ENCODE data around the gene RABL2B.
A peak's percentile ranks its signal among the peaks of the same experiment; 100 is the strongest.
"Not testable (repeated sequence)": the region's sequence is repeated elsewhere in the genome, so short reads cannot be mapped to it uniquely, and the experiment has no call there.

Gene RABL2B

GRCh38 chr22:50783033-50783879, at the start of gene RABL2B:
RABL2B (minus strand) TSS chr22:50783636; CDS start chr22:50782294, 1,342 bp downstream.
- H3K4me3 ChIP-seq (ENCODE audit: low read depth, low read length) = peak within 1 kb of the TSS; percentile 62

GRCh38 chr22:50786936-50787335, 3.5 kb upstream of the RABL2B start:
- not testable (repeated sequence) for H3K4me3 ChIP-seq (ENCODE audit: low read depth, low read length)

DNA sequence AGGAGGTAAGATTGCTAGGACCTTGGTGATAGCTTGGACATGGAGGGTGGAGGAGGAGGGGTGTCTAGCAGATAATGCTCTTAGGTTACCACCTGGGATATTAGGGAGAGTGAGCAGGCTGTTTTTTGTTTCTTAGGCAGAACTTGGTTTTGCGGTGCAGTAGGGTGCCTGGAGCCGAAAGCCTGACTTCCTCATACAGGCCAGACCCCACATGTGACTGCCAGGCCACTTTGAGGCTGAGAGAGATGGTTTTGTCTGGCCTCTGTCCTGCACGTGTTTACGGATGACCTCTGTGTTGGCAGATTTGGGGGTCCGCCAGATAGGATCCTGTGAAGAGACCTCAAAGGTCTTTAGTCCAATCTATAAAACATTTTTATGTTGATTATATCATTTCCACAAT, 1.9 kb upstream of the RABL2B start:
- H3K4me3 ChIP-seq (ENCODE audit: low read depth, low read length) = not testable (repeated sequence)

- peak overlapping the region; percentile 45 for H3K4me3 ChIP-seq (ENCODE audit: low read depth, low read length)
Observed at GRCh38 chr22:50783880-50784276, 442 bp upstream of the RABL2B start.

DNA sequence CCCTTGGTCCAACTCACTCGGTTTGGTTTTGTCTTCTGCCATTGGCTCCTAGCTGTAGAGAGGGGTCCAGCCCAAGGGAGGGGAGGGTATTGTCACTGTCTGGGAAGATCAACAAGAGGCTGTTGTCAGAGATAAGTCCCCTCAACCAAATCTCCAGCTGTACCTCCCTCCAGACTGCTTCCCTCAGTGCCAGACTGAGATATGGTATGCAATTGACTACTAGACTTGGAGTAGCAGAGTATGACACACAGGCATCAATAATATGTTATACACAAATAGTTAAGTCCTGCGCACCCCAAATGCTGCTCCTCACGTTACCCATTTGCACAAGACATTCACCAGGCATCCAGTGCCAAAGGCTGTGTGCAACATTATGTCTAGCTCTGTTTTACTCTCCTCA, 1.2 kb downstream of the RABL2B start:
- not testable (repeated sequence) for H3K4me3 ChIP-seq (ENCODE audit: low read depth, low read length)

GRCh38 chr22:50780244-50780643, 3.2 kb downstream of the RABL2B start:
- H3K4me3 ChIP-seq (ENCODE audit: low read depth, low read length) = not testable (repeated sequence)

DNA sequence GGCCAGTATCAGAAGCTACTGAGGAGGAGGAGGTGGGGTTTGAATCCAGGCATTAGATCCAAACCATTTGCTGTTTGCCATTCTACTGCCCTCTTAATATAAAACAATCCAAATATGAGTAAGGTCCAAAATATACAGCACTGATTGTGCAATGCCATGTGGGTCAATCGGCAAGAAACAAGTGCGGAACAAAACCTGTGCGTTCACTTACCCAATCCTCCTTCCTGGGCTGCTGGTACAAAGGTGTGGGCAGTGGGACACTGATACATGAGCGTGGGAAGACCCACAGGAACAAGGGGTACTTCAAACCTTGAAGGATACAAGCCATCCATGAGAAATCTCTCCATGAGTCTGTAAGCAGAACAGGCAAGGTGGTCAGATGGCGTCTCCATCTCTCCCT, 5.8 kb downstream of the RABL2B start:
- H3K4me3 ChIP-seq (ENCODE audit: low read depth, low read length) = not testable (repeated sequence)

GRCh38 chr22:50775132-50775531, 8.3 kb downstream of the RABL2B start:
- peak; percentile 34; the same call in 1 of the 2 replicates for TF ChIP-seq CTCF (IDR thresholded peaks at IDR 0.05; ENCODE audit: borderline replicate concordance, insufficient read depth, low read depth, low read length)

GRCh38 chr22:50764288-50764687, 19.1 kb downstream of the RABL2B start:
- not testable (repeated sequence) for H3K4me3 ChIP-seq (ENCODE audit: low read depth, low read length)

More at GRCh38 chr22:50775132-50775531, 8.3 kb downstream of the RABL2B start:
- not testable (repeated sequence) for H3K4me3 ChIP-seq (ENCODE audit: low read depth, low read length)

DNA sequence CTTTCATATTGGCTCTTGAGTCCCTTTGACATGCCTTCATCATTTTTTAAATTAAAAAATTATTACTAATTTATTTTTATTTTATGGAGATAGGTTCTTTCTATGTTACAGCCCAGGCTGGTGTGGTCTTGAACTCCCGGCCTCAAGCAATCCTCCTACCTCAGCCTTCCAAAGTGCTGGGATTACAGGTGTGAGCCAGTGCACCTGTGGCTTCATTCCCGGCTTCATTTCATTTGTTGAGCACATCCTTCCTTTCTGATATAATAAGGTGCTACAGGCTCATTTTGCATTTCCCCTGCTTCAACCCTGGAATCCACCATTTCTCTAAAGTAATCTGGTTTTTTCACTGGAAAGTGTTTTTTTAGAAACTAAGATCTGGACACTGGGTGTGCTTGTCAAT, 21.6 kb downstream of the RABL2B start:
- H3K4me3 ChIP-seq (ENCODE audit: low read depth, low read length) = not testable (repeated sequence)

- H3K4me3 ChIP-seq (ENCODE audit: low read depth, low read length) = not testable (repeated sequence)
Observed at GRCh38 chr22:50759597-50760341, 23.7 kb downstream of the RABL2B start.

DNA sequence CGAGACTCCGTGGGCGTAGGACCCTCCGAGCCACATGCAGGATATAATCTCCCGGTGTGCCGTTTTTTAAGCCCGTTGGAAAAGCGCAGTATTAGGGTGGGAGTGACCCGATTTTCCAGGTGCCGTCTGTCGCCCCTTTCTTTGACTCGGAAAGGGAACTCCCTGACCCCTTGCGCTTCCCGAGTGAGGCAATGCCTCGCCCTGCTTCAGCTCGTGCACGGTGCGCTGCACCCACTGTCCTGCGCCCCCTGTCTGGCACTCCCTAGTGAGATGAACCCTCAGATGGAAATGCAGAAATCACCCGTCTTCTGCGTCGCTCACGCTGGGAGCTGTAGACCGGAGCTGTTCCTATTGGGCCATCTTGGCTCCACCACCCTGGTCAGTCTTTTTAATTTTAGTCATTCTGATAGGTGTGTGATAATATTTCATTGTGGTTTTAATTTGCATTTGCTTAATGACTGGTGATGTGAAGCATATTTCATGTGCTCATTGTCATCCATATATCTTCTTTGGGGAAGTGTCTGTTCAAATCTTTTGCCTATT, 26.4 kb downstream of the RABL2B start:
- not testable (repeated sequence) for H3K4me3 ChIP-seq (ENCODE audit: low read depth, low read length)
- peak; percentile 23; the same call in 1 of the 2 replicates for TF ChIP-seq CTCF (IDR thresholded peaks at IDR 0.05; ENCODE audit: borderline replicate concordance, insufficient read depth, low read depth, low read length)

DNA sequence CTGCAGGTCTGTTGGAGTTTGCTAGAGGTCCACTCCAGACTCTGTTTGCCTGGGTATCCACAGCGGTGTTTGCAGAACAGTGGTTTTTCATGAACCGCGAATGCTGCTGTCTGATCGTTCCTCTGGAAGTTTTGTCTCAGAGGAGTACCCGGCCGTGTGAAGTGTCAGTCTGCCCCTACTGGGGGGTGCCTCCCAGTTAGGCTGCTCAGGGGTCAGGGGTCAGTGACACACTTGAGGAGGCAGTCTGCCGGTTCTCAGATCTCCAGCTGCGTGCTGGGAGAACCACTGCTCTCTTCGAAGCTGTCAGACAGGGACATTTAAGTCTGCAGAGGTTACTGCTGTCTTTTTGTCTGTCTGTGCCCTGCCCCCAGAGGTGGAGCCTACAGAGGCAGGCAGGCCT, 27.0 kb downstream of the RABL2B start:
- not testable (repeated sequence) for H3K4me3 ChIP-seq (ENCODE audit: low read depth, low read length)

DNA sequence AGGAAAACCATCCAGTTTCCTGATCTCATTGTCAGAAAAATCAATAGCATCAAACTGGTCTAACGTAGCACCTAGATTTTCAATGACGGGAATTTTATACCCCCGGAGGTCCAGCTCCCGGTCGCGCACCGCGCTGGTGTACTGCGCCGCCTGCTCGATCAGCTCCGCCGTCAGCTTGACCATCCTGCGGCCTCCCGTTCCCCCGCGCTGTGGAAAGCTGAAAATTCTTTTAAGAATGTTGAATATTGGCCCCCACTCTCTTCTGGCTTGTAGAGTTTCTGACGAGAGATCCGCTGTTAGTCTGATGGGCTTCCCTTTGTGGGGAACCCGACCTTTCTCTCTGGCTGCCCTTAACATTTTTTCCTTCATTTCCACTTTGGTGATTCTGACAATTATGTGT, 28.2 kb downstream of the RABL2B start:
- not testable (repeated sequence) for H3K4me3 ChIP-seq (ENCODE audit: low read depth, low read length)

DNA sequence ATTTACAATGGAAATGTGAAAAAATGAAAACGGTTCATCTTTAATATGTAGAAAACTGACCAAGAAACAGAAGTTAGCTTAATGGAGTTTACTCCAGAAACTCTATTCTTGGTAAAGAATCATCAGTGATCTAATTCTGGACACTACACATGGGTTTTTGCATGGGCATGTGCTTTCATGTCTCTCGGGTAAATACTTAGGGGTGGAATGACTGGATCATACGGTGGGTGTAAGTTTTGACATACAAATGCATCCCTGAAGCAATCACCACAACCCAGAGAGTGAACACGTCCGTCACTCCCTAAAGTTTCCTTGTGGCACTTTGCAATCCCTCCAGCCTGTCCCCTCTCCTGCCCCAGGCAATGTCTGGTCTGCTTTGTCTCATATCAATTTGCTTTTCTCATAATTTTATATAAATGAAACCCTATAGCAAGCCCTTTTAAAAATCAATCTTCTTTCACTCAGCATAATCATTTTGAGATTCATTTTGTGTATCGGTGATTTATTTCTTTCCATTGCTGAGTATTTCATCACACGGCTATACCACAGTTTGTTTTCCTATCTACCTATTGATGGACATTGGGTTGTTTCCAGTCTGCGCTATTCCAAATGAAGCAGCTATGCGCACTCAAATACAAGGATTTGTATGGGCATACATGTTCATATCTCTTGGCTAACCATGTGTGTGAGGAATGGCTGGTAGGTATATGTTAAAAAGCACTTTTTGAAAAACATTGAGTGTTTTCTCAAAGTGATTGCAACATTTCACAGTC, 33.9 kb downstream of the RABL2B start:
- not testable (repeated sequence) for H3K4me3 ChIP-seq (ENCODE audit: low read depth, low read length)

DNA sequence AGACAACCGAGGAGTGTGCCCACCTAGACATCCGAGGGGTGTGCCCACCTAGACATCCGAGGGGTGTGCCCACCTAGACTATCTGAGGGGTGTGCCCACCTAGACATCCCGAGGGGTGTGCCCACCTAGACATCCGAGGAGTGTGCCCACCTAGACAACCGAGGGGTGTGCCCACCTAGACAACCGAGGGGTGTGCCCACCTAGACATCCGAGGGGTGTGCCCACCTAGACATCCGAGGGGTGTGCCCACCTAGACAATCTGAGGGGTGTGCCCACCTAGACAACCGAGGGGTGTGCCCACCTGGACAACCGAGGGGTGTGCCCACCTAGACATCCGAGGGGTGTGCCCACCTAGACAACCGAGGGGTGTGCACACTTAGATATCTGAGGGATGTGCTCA, 34.8 kb downstream of the RABL2B start:
- H3K4me3 ChIP-seq (ENCODE audit: low read depth, low read length) = not testable (repeated sequence)

- not testable (repeated sequence) for H3K4me3 ChIP-seq (ENCODE audit: low read depth, low read length)
Observed at GRCh38 chr22:50747521-50747920, 35.9 kb downstream of the RABL2B start.

All from GM12875 (cell line).